Ramos (cell line): ENCODE data around the gene PLA2G15.

ENCODE experiments used
- in situ Hi-C: fragments of 300-500 bp; cut with MboI; formaldehyde crosslinking; loops from one replicate; pipeline ENCODE4 v1.14.3; 2022; ENCODE audit warnings: low sequenced_read_pairs; ENCODE audit not compliant: unreplicated experiment

The PLA2G15 gene

GRCh38 chr16:68290450-68290849, 45.3 kb downstream of the PLA2G15 start:
- in situ Hi-C loops: no loop called here

- in situ Hi-C loops: no loop called here
Measured at GRCh38 chr16:68291227-68291626, 46.1 kb downstream of the PLA2G15 start.

DNA sequence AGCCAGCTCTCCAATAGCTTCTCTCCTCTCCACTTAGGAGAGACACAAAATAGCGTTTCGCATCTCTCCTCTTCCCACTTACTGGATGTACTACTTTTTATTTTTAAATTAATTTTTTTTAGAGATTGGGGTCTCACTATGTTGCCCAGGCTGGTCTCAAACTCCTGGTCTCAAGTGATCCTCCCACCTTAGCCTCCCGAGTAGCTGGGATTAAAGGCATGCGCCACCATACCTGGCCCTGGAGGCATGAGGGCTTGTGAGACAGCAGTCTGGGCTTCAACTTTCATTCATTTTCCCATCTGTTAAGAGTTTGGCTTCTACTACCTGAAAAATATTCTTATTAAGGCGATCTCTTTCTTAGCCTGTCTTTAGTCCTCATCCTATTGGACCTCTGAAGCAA, 47.3 kb downstream of the PLA2G15 start:
- in situ Hi-C loops: no loop called here

GRCh38 chr16:68296291-68296690, 51.1 kb downstream of the PLA2G15 start:
- in situ Hi-C loops: no loop called here

GRCh38 chr16:68296693-68297092, 51.5 kb downstream of the PLA2G15 start:
- in situ Hi-C loops: no loop called here

GRCh38 chr16:68297908-68298307, 52.7 kb downstream of the PLA2G15 start:
- in situ Hi-C loops: no loop called here

DNA sequence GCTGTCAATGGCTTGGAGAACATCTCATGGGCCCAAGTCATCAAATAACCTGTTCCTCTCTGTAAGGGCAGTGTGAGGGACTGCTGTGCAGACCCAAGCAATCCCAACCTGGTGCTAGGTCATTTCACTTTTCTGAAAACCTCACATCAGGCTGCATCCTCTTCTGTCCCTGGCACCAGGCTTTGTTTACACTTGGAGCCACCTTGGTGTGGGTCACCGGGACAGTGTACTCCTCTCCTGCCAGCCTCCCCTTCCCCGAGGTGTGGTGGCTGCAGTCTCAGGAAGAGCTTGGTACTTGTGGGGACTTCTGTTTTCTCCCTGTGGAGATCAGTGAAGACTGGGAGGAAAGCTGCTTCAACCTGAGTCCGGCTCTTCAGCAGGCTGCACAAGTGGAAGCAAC, 53.1 kb downstream of the PLA2G15 start:
- in situ Hi-C loops: no loop called here

GRCh38 chr16:68298907-68299561, 53.9 kb downstream of the PLA2G15 start:
- in situ Hi-C loops: no loop called here

- in situ Hi-C loops: no loop called here
Measured at GRCh38 chr16:68299571-68300453, 54.6 kb downstream of the PLA2G15 start.

- in situ Hi-C loops: no loop called here
Measured at GRCh38 chr16:68300734-68301459, 55.7 kb downstream of the PLA2G15 start.

- in situ Hi-C loops: no loop called here
Measured at GRCh38 chr16:68306633-68307032, 61.5 kb downstream of the PLA2G15 start.

GRCh38 chr16:68309799-68310198, 64.6 kb downstream of the PLA2G15 start:
- in situ Hi-C loops: no loop called here

DNA sequence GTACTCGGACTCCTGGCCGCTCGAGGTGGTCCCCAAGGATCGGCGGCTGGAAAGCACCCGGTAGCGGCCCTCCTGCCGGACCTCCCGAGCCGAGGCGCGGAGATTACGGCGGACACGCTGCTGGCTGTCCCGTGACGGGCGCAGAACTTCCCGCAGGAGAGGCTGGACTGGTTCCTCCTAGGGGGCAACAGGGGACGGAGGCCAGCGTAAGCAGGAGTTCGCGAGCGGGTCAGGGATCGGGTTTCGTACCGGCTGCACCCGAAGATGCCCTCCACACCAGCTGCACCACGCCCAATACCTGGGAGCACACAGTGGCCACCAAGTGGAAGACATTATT, 65.2 kb downstream of the PLA2G15 start:
- in situ Hi-C loops: no loop called here
